NB4 (cell line): ENCODE results near the gene XXYLT1.

Experiments
- MAX ChIP-seq: IDR thresholded peaks from 2 replicates; pipeline ENCODE4 v1.6.1; 2011; ENCODE audit warnings: low read depth, low read length
- POLR2A ChIP-seq: IDR thresholded peaks from 2 replicates; pipeline ENCODE4 v1.6.1; 2011; ENCODE audit warnings: mild to moderate bottlenecking; ENCODE audit not compliant: insufficient read length; ENCODE audit errors: extremely low read depth

GRCh38 chr3:195115600-195116406, 155.2 kb downstream of the XXYLT1 start:
- no peak for TF ChIP-seq MAX
- no peak for TF ChIP-seq POLR2A
